ENCODE measurements around the gene MRPS12.

DNA sequence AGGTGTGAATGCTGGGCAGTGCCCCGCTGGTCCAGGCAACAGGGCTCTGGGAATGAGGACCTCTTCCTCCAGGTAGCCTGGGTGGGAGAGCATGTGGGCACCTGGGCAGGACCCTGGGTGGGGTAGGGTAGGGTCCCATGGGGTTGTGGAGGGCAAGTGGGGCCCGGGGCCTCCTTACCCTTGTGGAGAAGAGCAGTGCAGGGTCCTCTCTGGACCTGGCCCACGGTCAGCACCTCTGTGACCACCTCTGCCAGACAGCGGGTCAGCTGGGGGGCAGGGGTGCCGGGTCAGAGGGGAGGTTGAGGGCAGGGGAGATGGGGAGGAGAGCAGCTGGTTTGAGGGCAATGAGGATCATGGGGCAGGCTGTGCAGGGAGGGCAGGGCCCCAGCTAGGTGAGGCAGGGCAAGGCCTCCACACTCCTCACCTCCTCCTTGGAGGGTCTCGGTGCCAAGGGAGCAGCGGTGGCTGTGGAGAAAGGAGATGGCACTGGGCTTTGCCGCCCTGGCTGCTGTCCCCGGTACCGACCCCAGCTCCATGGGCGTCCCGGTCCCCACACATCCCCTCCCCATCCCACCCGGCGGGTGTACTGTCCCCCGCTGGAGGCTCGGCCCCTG is 19.2 kb upstream of the MRPS12 start:
- TF ChIP-seq, protein P1, sequence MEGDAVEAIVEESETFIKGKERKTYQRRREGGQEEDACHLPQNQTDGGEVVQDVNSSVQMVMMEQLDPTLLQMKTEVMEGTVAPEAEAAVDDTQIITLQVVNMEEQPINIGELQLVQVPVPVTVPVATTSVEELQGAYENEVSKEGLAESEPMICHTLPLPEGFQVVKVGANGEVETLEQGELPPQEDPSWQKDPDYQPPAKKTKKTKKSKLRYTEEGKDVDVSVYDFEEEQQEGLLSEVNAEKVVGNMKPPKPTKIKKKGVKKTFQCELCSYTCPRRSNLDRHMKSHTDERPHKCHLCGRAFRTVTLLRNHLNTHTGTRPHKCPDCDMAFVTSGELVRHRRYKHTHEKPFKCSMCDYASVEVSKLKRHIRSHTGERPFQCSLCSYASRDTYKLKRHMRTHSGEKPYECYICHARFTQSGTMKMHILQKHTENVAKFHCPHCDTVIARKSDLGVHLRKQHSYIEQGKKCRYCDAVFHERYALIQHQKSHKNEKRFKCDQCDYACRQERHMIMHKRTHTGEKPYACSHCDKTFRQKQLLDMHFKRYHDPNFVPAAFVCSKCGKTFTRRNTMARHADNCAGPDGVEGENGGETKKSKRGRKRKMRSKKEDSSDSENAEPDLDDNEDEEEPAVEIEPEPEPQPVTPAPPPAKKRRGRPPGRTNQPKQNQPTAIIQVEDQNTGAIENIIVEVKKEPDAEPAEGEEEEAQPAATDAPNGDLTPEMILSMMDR (IDR thresholded peaks at IDR 0.05; ENCODE audit: insufficient read depth, low read length, poor library complexity, severe bottlenecking), result no peak
- no peak for TF ChIP-seq EZH2phosphoT487 (conservative IDR thresholded peaks at IDR 0.05; ENCODE audit: low read length)
